A673 (cell line): ENCODE measurements around the gene IRF6. TPM values are rescaled to one million over a fixed set of nuclear protein-coding genes. Genes with fewer than 3 reads are reported as not detected.
A peak's percentile ranks its signal among the peaks of the same experiment; 100 is the strongest.

Experiments used
- Bru-seq: library from RNA; stranded (reverse); fragments of 400-500 nt; gene quantifications from one replicate; lab custom pipeline; 2021; lab: Mats Ljungman, UMichigan
- BruChase-seq, 2 experiments: library from RNA; stranded (reverse); fragments of 400-500 nt; gene quantifications; one replicate each; lab custom pipeline; 2021; lab: Mats Ljungman, UMichigan
- BruUV-seq: library from RNA; stranded (reverse); fragments of 400-500 nt; replicated peaks from 2 replicates; lab custom pipeline; 2021; lab: Mats Ljungman, UMichigan
- CTCF ChIA-PET: fragments of 300-600 bp; sonication (Branson Sonifier 250); formaldehyde crosslinking; loops from one replicate; lab custom pipeline; 2022; ENCODE audit warnings: antibody characterized with exemption; lab: Charles Lee
- POLR2A ChIA-PET: fragments of 300-600 bp; sonication (Branson Sonifier 250); formaldehyde crosslinking; loops from one replicate; lab custom pipeline; 2022; ENCODE audit warnings: antibody characterized with exemption; ENCODE audit not compliant: low non-redundant PET; lab: Charles Lee
- DNase-seq: peaks from one replicate; pipeline ENCODE4 v3.0.0-alpha.2; 2015; ENCODE audit warnings: low spot score
- H3K27ac ChIP-seq: fragments of 200-600 bp; sonication (generic); 2 replicates; pipeline ENCODE4 v1.5.1; 2016; ENCODE audit warnings: mixed run types, low read depth, mild to moderate bottlenecking, mixed read lengths, antibody characterized with exemption, low read length; ENCODE audit not compliant: poor library complexity, severe bottlenecking
- H3K27me3 ChIP-seq: fragments of 200-600 bp; sonication (generic); replicated peaks from 2 replicates; pipeline ENCODE4 v1.6.1; 2017; ENCODE audit warnings: mixed run types, low read depth, mild to moderate bottlenecking, mixed read lengths, antibody characterized with exemption, low read length; ENCODE audit not compliant: insufficient read depth, poor library complexity
- H3K36me3 ChIP-seq: fragments of 200-600 bp; sonication (generic); 2 replicates; pipeline ENCODE4 v1.6.1; 2016; ENCODE audit warnings: mixed run types, mild to moderate bottlenecking, mixed read lengths, antibody characterized with exemption, low read length; ENCODE audit not compliant: insufficient read depth, poor library complexity, severe bottlenecking
- H3K4me1 ChIP-seq: fragments of 200-600 bp; sonication (generic); 2 replicates; pipeline ENCODE4 v1.6.1; 2017; ENCODE audit warnings: mixed run types, mild to moderate bottlenecking, mixed read lengths, antibody characterized with exemption, low read length; ENCODE audit not compliant: insufficient read depth, poor library complexity, severe bottlenecking
- H3K4me3 ChIP-seq: fragments of 200-600 bp; sonication (generic); 2 replicates; pipeline ENCODE4 v1.5.1; 2016; ENCODE audit warnings: low read depth, mixed run types, mild to moderate bottlenecking, mixed read lengths, low read length; ENCODE audit not compliant: poor library complexity, severe bottlenecking
- H3K9me3 ChIP-seq: fragments of 200-600 bp; sonication (generic); 2 replicates; pipeline ENCODE4 v1.6.1; 2016; ENCODE audit warnings: mixed run types, low read depth, mild to moderate bottlenecking, mixed read lengths, antibody characterized with exemption, low read length; ENCODE audit not compliant: poor library complexity, severe bottlenecking
- EZH2 ChIP-seq: fragments of 200-600 bp; sonication (generic); IDR thresholded peaks from 2 replicates; pipeline ENCODE4 v1.6.1; 2017; ENCODE audit warnings: borderline replicate concordance, low read depth, mild to moderate bottlenecking, mixed read lengths, antibody characterized with exemption, low read length; ENCODE audit not compliant: poor library complexity, severe bottlenecking
- intact Hi-C: fragments of 100-400 bp; cut with micrococcal nuclease; formaldehyde crosslinking; loops from one replicate; pipeline ENCODE4 v1.10.0; 2022; ENCODE audit not compliant: unreplicated experiment
- long read RNA-seq: library from polyadenylated mRNA; stranded (forward); transcript quantifications from one replicate; pipeline ENCODE4 v2.0.0, GENCODE V29; 2022
- total RNA-seq: library from RNA; stranded (reverse); gene quantifications from 2 replicates; pipeline ENCODE4 v1.2.3, GENCODE V29; 2021
- TF ChIP-seq, protein P1 (sequence below): fragments of 300-800, 200-600 bp; sonication (generic); conservative IDR thresholded peaks from 2 replicates; pipeline ENCODE4 v1.5.1; 2017; ENCODE audit warnings: low read depth, mild to moderate bottlenecking, antibody characterized with exemption, low read length, moderate library complexity, mixed read lengths

IRF6 gene
- total RNA-seq (0.17 and 0.28 TPM in 2 replicates), Bru-seq, nascent RNA (percentile 12 among the genes with signal in this experiment), BruChase-seq, experiment 1, labeled RNA remaining after a 2-hour chase (percentile 20 among the genes with signal in this experiment), BruChase-seq, experiment 2, labeled RNA remaining after a 6-hour chase (percentile 29 among the genes with signal in this experiment)
- long read RNA-seq, result 0 reads

DNA sequence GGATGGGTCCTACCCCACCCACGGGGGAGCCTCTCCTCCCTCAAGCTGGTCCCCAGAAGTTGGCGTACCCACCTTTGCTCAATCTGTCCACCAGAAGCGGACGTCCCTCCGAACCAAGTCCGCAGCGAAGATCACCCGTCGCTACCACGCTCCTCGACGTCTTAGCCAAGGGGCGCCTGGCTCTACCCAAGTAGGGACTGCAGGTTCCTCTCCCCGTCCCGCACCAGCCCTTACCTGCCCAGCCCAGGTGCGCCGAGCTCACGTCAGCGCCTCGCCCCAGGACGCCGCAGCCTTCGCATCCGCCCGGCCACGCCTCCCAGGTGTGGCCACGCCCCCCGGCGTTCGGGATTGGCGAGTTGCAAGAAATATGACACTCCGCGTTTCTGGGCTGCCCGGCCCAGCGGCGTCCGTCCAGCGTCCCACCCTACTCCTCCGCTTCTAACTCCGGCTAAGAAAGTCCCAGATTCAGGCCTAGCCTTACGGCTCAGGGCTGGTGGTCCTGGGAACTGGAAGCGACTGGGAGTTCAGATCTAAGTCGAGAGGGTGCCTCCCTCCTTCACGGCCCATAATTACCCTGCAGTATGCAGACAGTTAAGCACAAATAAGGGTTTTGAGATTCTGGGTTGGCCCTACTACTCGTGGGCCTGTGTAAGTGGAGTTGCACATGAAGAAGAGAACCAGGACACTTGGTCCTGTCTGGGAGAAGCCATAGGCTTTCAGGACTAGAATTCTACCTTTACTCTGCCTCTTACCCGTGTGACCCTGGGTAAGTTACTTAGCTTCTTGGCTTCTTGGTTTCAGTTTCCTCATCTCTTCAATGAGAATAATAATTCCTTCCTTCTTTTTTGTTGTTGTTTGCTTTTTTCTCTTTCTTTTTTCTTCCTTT is at the start of gene IRF6:
Gene IRF6, minus strand, starts transcription at position 268 of the 886 bp plus-strand sequence. CDS start 4,729 bp downstream, outside the sequence.
- intact Hi-C loops, result no loop called here
- peaks cover 7% of the 10 kb centered on the region for H3K4me1 ChIP-seq
- no peak within 1 kb of the TSS for H3K27ac ChIP-seq
- peak; percentile 86 for DNase-seq
- H3K4me3 ChIP-seq, result peak within 1 kb of the TSS; percentile 36
- H3K36me3 ChIP-seq, result no peaks in the 10 kb centered on the region
- H3K9me3 ChIP-seq, result no peaks in the 10 kb centered on the region
- no peak for TF ChIP-seq EZH2
- TF ChIP-seq, protein P1, sequence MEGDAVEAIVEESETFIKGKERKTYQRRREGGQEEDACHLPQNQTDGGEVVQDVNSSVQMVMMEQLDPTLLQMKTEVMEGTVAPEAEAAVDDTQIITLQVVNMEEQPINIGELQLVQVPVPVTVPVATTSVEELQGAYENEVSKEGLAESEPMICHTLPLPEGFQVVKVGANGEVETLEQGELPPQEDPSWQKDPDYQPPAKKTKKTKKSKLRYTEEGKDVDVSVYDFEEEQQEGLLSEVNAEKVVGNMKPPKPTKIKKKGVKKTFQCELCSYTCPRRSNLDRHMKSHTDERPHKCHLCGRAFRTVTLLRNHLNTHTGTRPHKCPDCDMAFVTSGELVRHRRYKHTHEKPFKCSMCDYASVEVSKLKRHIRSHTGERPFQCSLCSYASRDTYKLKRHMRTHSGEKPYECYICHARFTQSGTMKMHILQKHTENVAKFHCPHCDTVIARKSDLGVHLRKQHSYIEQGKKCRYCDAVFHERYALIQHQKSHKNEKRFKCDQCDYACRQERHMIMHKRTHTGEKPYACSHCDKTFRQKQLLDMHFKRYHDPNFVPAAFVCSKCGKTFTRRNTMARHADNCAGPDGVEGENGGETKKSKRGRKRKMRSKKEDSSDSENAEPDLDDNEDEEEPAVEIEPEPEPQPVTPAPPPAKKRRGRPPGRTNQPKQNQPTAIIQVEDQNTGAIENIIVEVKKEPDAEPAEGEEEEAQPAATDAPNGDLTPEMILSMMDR, result no peak
- CTCF ChIA-PET, result interaction anchor here (0.6 kb wide), 1 partner anchor 37 kb away, joined by 3 read pairs; no protein-coding TSS in a partner anchor
- BruUV-seq, result no TSS peak
- no peaks in the 10 kb centered on the region for H3K27me3 ChIP-seq
- POLR2A ChIA-PET, result no interaction called here

DNA sequence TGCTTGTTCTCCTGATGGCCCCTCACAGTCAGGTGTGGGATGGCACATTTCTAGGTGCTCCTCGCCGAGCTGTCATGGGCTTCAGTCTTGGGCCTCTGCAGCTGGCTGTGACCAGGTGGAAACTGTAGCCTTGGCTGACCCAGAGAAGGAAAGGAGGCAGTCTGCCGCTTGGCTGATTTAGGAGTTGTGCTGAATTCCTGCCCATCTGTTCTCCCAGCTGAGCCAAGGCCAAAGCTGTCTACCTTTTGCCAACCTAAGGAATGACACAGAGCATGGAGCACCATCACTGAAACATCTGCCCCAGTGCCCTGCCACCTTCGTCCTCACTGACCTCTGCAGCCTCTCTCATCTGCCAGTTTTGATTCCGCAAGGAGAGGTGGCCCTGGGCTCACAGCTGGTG is 49.7 kb upstream of the IRF6 start:
- H3K36me3 ChIP-seq, result peaks cover 24% of the 10 kb centered on the region
- no peak overlapping the region for H3K27ac ChIP-seq
- H3K9me3 ChIP-seq, result no peaks in the 10 kb centered on the region
- no peak overlapping the region for H3K4me3 ChIP-seq
- TF ChIP-seq EZH2, result no peak
- TF ChIP-seq, protein P1, result no peak
- CTCF ChIA-PET, result no interaction called here
- BruUV-seq, result no TSS peak
- H3K27me3 ChIP-seq, result no peaks in the 10 kb centered on the region
- peaks cover 2% of the 10 kb centered on the region for H3K4me1 ChIP-seq
- POLR2A ChIA-PET, result no interaction called here
- no peak for DNase-seq
- intact Hi-C loops, result no loop called here

DNA sequence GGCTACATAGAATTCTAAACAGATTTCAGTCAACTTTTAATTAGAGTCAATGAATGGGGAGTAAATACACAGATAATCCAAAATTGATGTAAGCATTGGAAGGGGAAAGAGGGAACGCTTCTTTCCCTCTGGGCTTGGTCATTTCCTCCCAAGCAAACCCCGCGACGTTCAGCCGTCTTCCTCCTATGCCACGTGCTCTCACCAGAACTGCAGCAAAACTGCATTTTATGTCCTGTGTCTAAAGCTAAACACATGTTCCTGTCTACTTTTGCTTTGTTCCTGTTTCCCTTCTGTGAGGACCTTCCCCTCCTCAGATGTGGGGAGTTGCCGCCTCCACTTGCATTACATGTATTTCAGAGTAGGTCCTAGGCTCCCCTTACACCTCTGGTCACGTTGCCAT is 49.1 kb upstream of the IRF6 start:
- ChIA-PET CTCF (no interaction called here), POLR2A (no interaction called here)
- H3K4me1 ChIP-seq, result peaks cover 2% of the 10 kb centered on the region
- BruUV-seq, result no TSS peak
- intact Hi-C loops, result no loop called here
- DNase-seq, result no peak
- H3K27ac ChIP-seq, result no peak overlapping the region
- no peaks in the 10 kb centered on the region for H3K9me3 ChIP-seq
- H3K4me3 ChIP-seq, result no peak overlapping the region
- no peak for TF ChIP-seq EZH2
- TF ChIP-seq, protein P1, result no peak
- peaks cover 24% of the 10 kb centered on the region for H3K36me3 ChIP-seq
- no peaks in the 10 kb centered on the region for H3K27me3 ChIP-seq
